GM19467 (cell line): Measurements from ENCODE around the gene VCAN.

Source experiments
- ATAC-seq: cut with Tn5 transposase; IDR thresholded peaks from one replicate; pipeline ENCODE4 v1.9.1; 2021; ENCODE audit warnings: mild to moderate bottlenecking, moderate library complexity; ENCODE audit not compliant: unreplicated experiment

Gene VCAN

DNA sequence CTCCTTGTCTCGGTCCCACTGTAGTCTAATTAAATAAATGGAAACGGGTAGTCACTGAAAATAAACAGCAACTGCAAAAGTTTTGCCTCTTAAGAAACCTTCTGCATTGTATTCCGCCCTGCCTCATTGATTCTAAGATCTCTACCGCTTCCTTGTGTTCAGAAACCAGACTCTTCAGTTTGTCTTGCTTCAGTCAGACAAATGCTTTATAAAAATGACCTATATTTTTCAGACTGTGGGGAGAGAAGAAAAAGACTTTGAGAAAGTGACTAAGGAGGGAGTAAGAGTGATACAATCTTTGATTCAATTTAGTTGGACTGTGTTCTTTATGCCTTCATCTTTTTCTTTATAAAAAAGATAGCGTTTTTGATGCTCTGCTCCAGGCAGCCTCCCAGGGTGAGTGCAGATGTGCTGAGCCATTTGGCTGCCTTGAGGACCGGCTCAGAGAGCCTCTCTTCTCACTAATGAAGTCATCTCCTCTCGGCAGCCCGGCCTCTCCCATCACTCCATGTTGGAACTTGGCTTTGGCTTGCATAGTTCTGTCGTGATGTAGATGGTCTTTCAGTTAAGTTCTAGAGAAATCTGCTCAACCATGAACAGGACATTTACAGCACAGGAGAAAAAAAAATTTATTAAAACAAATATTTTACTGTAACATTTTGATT, 4.0 kb upstream of the VCAN start:
- ATAC-seq = no peak

DNA sequence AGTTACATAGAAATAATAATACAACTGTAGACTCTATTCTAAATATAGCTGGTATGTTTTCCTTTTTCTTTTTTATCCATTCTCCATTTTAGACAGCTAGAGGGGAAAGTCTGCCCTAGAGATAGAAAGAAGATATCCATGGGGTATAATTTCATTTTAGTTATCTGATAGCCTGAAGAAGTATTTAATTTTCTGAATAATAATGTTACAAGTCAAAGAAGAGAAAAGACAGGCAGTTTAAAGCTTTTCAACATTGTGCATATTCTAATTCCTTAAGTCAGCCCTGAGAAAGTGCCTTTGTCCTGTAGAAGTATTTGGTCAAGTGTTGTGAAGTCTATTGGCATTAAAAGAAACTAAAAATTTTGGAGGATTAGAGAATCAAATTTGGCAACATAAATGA, 2.5 kb upstream of the VCAN start:
- no peak for ATAC-seq

DNA sequence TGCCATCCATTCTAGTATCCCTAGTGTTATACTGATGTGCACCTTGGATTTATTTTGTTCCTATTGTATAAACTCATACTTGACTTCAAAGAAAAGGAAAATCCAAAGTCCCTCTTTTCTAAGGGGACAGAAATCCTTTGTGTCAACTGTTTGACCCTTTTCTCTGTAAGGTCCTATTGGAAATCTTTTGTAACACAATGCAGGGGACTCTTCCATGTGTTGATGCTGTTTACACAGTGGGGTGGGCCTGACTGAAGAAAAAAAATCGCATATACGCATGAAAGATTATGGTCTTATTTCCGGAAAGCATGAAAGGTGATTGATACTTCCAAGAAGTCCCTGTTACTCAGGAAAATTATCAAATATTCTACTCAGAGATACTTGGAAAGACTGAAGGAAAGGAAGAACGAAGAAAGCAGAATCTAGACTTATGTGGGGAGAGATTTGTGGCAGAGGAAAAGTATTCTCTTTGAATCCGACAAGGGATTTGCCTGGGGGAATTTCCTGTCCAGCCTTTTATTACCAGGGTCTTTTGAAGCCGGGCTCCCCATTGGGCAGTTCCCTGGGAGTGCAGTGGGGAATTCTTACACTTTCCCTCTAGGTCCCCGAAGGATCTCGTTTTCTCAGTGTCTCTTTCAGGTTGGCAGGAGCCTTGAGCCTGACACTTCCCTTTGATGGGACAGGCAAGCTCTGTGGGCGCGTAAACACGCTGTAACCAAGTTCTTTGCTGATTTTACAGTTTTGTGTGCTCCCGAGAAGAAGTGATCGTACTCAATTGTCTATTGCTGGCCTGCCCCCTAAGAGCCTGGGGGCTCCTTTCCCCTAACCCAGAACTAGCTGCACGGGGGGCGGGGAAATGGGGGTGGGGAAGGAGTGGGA, 779 bp upstream of the VCAN start:
- ATAC-seq = no peak

DNA sequence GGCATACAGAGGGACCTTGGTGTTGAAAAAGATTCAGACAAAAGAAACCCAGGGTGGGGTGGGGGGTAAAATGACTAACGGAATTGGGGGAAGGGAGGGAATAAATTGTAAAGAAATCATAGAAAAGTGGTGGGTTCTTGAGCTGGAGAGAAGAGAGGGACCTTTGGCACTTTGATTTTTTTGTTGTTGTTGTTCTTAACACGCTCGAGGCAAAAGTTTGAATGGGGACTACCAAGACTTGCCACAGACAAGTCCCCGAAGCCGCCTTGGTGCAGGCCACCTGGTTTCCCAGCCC, 616 bp downstream of the VCAN start:
- ATAC-seq = no peak

DNA sequence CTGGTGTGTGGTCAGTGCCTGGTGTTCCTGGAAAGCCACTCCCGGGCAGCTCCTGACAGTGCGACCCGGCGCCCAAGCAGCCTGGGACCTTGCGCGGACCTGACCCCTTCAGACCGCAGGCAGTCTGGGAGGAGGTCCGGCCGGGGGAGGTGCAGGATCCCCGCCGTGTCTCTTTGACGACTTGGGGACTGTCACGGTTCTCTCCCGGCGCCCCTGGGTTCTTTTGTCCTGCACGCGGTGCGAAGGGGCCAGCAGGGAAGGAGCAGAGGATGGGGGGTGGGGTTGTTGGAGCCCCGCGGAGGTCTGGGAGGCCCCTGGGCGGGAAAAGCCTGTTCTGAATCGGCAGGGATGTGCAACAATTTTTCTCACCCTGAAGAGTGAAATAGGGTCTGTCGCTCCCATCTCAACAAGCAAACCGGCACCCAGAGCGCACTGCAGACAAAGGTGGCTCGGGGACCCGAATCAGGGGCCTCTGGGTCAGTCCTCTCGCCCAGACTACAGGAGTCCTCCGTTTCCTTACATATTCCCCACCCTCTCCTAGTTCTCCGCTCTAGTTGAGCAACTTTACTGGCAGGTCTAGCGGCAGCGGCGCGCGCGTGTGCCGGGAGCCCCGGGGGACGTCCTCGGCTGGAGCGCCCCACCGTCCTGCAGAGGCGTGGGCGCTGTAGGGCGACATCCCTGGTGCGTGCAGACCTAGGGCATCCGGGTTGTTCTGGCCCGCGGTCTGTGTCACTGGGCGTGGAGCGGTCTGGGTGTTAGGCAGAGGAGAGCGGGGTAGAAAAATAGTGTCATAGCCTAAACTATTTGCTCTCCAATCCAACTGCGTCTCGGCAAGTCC, 1.2 kb downstream of the VCAN start:
- ATAC-seq = peak; percentile 35

DNA sequence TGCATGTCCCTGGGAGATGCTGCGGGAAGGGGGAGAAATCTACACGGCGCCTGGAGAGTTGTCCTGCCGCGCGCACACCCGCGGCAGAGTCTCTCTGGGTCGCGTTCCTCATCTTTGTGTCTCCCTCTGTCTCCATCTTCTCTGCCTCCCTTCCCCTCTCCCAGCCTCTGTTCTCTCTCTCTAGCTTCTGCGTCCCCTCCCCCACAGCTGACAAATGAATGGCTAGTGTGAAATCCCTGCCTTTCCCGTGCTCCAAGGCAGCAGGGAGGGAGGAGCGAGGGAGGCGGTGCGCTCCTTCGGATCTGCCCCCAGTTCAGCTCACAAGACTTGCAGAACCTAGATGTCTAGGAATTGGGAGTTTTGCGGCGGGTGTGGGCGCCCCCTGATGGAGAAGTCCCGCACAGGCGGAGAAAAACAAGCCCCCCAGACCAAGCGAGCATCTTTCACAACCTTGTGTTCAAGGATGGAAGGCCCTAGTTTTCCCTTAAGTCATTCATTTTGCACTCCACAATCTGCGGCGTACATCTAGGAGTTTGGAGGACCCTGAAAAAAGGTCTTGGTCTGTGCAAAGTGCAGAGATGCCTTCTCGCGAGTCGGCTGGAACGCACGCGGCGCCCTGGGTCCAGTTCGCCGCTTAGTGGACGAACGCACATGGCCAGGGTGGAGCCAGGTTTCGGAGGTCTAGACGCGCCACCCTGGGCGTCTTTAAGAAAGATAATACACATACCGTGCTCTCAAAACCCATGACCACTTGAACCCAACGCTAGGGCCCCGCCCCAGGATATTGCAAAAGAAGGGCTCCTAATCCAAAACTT, 2.0 kb downstream of the VCAN start:
- ATAC-seq = peak; percentile 56

DNA sequence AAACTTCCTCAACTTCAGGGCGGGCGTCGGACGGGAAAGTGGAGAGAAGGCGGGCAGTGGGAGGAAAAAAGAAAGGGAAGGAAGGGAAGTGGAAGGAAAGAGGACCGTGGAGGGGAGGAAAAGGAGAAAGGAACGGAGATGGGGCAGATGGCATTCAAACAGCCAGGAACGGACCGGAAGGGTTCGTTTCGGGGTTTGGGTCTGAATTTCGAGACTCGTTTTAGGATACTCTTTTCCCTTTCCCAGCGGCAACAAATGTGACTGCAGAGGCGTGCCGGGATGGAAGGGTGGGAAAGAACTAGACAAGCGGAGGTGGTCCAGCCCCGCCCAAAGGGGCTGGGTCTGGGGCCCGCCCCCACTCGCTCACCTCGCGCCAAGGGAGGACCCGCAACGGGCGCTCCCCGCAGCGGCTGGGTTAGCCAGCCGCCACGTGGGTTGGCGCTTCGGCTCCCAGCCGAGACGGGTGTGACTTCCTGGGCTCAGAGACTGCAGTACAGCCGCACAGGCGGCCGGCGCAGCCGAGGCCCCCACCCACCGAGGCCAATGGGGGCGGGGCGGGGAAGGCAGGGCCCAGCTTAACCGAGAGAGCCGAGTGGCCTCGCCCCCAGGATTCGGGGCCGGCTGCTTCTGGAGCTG, 2.7 kb downstream of the VCAN start:
- ATAC-seq = peak; percentile 60

DNA sequence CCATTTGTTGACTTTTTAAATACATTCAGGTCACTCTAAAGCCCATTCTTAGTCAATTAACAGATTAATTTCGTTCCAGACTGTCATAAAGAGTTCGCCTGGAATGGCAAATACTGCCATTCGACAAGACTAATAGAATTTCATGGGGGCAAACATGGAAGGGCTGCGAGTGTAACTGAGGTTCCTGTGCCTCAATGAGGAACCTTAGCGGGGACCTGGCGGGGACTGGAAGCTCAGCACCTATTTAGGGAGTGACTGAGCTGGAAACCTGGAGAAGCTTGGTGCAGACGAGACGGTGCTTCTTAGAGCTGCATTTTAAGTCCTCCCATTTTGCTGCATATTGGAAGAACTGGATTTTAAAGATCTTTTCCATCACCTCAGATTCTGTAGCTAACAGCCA, 3.4 kb downstream of the VCAN start:
- no peak for ATAC-seq

DNA sequence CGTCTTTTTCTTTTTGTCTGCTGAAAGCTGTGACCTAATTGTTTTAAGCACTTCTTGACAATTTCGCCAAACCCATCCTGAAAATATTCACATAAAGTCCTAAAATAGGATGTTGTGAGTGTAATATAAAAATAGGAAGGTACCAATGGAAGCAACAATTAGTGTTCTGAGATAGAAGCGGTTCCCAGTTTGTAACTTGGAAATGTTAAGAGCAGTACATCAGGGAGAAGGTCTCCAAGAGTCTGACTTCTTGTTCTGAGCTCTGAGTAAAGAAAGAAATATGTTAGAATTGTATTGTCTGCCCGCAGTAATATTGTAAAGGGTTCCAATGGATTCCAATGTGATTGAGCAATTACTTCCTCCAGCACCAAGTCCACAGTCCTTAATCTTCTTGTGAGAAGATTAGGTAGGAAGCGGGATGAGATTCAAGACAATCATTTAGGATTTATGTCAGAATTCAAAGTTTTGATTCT, 3.9 kb downstream of the VCAN start:
- no peak for ATAC-seq

DNA sequence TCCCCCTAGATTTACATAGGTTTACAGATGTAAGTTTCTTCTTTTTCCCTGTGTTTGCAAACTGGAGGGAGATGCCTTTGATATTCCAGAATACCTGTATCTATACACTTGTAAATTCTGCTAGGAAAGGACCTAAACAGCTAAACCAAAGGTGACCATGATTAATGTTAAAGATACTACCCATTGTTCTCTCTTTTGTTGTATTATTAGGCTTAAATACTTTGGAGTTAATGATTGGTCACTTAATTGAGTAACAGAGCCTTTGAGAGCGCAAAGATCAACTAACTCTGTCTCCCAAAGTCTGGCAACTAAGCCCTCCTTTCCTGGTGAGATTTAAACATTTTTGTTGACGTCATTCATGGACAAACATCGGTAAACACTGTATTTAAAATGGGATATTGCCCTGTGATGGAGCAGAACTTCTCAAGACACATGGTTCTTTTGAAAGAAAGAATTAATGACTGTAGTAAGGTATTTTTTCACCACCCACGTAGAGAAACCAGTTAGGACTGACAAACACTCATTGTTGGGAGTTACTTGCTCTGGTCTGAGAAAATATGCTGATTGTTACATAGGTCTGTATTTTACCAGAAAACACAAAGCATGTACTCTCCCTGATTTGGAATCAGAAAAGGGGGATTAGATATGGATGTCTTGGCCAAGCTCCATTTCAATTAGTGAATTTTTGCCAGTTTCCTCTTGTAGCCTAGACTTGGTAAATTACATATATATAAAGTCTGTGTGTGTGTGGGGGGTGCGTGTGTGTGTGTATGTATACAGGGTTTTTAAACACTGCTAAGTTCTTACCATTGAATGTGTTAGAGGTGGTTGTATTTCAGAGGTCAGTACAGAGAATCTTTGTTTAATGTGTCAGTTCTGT, 4.6 kb downstream of the VCAN start:
- ATAC-seq = no peak

DNA sequence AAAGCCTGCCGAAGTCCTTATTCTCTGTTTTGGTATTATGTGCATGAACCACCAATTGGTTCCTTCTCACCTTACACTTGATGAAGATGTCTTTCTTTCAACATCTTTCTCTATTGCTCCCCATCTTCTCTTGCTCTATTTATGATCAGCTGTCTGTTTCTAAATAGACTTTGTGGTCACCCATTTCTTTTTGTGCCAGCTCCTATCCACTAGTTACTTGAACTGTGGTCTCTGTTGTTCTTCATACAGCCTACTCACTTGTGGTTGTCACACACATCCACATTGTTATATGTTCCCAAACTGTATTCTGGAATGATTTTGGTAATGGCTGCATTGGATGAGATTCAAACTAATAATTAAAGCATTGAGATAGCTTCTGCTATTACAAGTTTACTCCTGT, 11.4 kb downstream of the VCAN start:
- no peak for ATAC-seq

DNA sequence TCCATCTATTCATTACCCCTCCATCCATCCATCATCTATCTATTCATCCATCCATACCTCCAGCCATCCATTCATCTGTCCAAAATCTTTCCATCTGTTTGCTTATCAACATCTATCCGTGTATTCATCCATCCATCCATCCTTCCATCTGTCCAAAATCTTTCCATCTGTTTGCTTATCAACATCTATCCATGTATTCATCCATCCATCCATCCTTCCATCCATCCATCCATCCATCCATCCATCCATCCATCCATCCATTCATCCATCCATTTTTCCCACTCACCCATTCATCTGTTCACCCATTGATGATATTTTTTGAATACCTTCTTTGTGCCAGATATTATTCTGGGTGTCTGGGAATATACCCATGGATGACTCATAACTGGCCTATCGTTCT, 12.8 kb downstream of the VCAN start:
- ATAC-seq = no peak

DNA sequence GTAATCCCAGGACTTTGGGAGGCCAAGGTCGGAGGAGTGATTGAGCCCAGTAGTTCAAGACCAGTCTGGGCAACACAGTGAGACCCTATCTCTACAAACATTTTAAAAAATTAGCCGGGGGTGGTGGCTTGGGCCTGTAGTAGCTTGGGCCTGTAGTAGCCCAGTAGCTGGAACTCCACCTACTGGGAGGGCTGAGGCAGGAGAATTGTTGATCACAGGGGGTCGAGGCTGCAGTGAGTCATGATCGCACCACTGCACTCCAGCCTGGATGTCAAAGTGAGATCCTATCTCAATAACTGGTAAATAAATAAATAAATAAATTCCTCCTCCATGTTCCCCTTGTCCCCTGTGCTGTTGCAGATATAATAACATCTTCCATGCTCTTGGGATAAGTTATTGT, 14.3 kb downstream of the VCAN start:
- ATAC-seq = no peak

DNA sequence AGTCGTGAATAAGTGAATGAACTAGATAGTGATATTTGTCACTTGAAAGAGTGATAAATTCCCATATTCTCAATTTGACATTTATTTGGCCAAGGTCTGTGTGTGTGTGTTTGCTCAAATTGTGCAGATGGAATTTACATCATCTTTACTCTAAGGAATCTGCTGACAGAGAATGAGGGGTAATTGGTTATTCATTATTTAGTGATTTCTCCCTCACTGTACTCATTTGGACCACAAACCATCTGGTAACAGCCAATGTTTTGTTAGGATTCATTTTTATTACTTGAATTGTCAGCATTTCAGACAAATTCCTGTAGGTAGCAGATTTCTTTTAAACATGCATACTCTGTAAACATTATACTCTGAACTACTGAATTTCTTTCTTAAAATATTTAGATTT, 15.6 kb downstream of the VCAN start:
- no peak for ATAC-seq

DNA sequence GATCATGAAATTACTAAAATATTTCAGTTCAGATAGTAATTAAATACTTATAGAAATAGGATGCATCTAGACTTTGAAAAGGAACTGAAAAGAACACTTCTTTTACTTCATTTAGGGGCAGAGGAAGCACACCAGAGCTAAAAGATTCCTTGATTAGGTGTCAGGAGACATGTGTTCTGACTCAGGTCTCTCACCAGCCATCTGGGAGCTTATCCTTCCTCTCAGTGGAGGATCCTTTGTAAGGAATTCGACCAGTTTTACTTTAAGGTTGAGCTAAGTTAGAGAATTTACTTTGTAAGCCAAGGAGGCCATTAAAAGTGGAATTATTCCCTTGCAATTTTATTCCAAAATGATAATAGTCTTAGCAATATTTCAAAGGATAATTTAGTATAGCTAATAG, 16.7 kb downstream of the VCAN start:
- no peak for ATAC-seq

DNA sequence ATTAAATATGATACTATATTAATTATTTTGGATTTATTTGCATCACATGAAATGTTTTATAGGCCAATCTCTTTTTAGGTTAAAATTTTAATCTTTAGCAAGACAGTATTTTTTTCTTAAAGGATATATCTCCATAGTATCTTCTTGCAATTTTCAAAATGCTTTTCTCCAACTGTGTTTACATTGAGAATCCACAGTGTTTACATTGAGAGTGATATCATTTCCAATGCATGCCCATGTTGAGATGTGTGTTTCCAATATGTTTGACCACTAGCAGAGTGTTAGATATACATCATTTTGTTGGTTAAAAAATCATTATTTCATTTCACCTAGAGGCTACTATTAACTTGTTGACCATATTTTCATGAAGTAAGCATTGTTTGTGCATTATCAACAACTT, 17.3 kb downstream of the VCAN start:
- no peak for ATAC-seq

DNA sequence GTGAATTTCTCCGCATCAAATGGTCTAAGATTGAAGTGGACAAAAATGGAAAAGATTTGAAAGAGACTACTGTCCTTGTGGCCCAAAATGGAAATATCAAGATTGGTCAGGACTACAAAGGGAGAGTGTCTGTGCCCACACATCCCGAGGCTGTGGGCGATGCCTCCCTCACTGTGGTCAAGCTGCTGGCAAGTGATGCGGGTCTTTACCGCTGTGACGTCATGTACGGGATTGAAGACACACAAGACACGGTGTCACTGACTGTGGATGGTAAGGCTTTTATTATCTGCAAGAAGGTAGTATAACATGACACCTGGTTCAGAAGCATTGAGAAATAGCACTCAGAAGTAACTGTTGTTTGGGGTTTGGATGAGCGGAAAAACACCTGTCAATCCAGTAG, 18.7 kb downstream of the VCAN start:
- ATAC-seq = no peak

DNA sequence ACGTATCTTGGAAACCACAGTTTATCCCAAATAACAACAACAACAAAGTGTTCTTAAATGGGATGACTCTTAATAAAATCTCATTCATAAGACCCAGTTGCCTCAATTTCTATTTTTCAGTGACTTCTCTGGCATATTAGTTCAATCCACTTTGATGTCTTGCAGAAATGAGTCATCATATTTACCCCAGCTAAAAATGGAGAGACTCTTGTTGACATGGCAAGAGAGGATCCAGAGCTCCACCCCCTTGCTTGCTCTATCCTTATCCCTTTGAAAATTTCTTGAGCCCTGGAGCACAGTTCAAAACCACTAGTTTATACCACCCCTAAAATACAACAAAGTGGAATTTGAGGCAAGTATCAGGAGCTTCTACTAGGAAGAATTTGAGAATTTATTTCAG, 20.8 kb downstream of the VCAN start:
- no peak for ATAC-seq

DNA sequence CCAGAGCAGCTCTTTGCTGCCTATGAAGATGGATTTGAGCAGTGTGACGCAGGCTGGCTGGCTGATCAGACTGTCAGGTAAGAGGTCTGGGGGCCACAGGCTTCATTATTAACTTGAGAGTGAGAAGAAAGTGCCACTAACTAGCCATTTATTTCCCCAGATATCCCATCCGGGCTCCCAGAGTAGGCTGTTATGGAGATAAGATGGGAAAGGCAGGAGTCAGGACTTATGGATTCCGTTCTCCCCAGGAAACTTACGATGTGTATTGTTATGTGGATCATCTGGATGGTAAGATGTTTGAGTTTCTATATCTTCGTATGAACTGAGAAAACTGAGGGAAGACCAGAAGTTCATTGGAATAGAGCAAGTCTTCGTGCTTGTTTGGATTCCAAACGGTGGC, 22.1 kb downstream of the VCAN start:
- ATAC-seq = no peak
